NB4 (cell line): ENCODE results near the gene SYTL4.
A peak's percentile ranks its signal among the peaks of the same experiment; 100 is the strongest.

Experiments used
- DNase-seq: peaks from one replicate; pipeline ENCODE4 v3.0.0; 2010; ENCODE audit warnings: low read depth
- H3K4me3 ChIP-seq: one replicate; pipeline ENCODE4 v1.5.1; 2011; ENCODE audit warnings: mild to moderate bottlenecking, low read depth, low read length, moderate library complexity
- MYC ChIP-seq: IDR thresholded peaks from 2 replicates; pipeline ENCODE4 v1.6.1; 2011; ENCODE audit warnings: low read depth, low read length
- POLR2A ChIP-seq: IDR thresholded peaks from 2 replicates; pipeline ENCODE4 v1.6.1; 2011; ENCODE audit warnings: mild to moderate bottlenecking; ENCODE audit not compliant: insufficient read length; ENCODE audit errors: extremely low read depth
- TF ChIP-seq, protein P1 (sequence below): IDR thresholded peaks from one replicate; pipeline ENCODE4 v1.5.1; 2012; ENCODE audit warnings: low read depth, low read length
- TF ChIP-seq, protein P2 (sequence below): IDR thresholded peaks from 2 replicates; pipeline ENCODE4 v1.6.1; 2011; ENCODE audit warnings: low read depth, low read length

SYTL4 gene

DNA sequence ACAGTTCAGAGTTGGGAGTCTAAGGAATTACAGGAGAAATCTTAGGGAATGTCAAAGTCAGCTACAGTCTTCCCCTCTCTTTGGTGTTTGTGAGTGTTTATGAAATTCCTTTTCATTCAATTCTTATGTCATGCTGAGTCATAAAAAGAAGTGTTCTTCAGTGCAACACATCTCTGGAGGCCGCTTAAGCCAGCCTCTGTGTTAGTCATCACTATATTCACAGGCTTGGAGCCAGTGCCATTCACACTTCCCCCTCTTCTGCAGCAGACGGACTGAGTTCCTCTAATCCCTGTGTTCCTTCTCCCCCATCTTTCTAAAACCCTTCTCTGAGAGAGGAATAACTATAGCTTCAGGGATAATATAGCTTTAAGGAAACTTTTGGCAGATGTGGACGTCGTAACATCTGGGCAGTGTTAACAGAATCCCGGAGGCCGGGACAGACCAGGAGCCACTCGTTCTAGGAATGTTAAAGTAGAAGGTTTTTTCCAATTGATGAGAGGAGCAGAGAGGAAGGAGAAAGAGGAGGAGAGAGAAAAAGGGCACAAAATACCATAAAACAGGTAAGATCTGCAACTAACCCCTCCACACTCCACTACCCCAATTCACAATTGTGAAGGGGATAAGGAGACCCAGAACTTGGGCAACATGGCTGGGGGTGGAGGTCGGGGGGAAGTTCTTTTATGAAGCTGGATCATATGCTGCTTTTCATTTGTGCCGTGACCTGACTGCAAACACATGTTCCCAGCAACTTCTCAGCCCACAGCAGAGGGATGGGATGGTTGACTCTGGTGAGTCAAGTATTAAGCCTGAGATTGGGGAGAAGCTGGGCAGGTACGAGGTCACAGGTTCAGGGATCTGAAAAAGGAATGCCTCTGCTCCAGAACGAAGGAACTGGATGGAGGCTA is 87.7 kb downstream of the SYTL4 start, which contains the start of gene SRPX2:
TSS of gene SRPX2 (plus strand) at position 244 of the 905 bp plus-strand sequence. CDS start 2,124 bp downstream, outside the sequence.
- TF ChIP-seq, protein P1, sequence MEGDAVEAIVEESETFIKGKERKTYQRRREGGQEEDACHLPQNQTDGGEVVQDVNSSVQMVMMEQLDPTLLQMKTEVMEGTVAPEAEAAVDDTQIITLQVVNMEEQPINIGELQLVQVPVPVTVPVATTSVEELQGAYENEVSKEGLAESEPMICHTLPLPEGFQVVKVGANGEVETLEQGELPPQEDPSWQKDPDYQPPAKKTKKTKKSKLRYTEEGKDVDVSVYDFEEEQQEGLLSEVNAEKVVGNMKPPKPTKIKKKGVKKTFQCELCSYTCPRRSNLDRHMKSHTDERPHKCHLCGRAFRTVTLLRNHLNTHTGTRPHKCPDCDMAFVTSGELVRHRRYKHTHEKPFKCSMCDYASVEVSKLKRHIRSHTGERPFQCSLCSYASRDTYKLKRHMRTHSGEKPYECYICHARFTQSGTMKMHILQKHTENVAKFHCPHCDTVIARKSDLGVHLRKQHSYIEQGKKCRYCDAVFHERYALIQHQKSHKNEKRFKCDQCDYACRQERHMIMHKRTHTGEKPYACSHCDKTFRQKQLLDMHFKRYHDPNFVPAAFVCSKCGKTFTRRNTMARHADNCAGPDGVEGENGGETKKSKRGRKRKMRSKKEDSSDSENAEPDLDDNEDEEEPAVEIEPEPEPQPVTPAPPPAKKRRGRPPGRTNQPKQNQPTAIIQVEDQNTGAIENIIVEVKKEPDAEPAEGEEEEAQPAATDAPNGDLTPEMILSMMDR = no peak
- TF ChIP-seq, protein P2, sequence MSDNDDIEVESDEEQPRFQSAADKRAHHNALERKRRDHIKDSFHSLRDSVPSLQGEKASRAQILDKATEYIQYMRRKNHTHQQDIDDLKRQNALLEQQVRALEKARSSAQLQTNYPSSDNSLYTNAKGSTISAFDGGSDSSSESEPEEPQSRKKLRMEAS = no peak
- H3K4me3 ChIP-seq = no peak within 1 kb of the TSS
- DNase-seq = peak; percentile 52

DNA sequence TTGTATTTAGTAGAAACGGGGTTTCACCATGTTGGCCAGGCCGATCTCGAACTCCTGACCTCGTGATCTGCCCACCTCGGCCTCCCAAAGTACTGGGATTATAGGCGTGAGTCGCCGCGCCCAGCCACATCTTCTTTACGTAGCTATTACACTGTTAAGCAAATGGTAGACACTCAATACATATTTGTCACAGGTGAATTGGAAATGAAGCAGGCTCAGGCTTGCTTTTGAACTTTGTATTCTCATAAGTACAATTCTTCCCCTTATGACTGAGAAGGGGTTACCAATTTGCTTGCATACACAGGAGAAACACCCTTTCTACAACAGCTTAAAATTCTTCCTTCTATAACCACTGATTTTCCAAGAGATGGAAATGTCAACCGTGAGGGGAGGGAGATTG is 88.7 kb downstream of the SYTL4 start:
- TF ChIP-seq, protein P1 = no peak
- TF ChIP-seq, protein P2 = no peak
- TF ChIP-seq MYC (no peak), POLR2A (no peak)
- no peak overlapping the region for H3K4me3 ChIP-seq
- no peak for DNase-seq

DNA sequence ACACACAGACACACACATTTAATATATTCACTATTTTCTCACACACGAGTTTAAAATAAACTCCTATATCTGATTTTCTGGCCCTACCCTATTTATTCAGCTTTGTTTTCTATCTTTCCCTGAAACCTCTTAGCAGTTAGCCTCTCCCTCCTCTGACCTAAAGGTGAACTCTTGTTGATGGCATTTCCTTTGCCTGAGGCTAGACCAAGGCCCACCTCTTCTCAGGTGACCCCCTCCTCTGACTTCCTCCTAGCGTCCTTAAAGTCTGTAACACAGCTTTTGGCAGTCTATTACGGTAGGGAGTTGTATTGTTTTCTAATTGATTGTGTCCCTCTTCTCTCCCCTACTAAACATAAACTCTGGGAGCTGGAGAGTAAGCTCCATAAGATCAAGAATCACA is 89.6 kb downstream of the SYTL4 start:
- TF ChIP-seq POLR2A = no peak
- TF ChIP-seq, protein P2 = no peak
- TF ChIP-seq, protein P1 = no peak
- no peak for TF ChIP-seq MYC
- no peak for DNase-seq
- no peak overlapping the region for H3K4me3 ChIP-seq

DNA sequence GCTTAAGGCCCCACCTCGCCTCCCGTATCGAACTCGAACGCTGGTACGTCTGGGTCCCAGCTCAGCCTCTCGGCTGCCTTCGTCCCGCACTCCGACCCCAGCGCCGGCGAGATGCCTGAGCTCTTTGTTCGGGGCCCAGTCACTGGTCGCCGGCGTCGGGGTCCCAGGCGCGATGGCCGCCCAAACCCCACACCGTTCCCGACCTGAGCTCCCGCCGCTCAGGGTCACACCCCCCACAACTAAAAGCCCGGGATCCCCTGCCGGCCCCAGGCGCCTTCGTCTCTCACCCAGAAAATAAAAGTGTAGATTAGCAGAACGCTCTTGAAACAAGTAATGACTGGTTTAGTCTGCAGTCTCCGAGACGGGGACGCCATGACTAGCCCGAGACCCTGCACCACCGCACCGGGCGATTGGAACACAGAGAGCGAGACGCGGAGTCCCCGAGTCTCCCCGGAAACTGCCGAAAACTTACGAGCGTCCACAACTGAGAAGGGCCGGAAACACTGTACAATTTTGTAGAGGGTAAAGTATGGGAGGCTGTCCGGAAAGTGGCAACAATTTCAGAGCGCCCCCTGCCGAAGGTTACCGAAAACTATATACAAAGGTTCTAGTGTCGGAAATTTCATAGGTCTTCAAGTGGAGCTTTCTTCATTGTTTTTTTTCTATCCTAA is 95.5 kb downstream of the SYTL4 start, which contains the start of gene TSPAN6:
TSS of gene TSPAN6 (minus strand) at position 486 of the 671 bp plus-strand sequence. CDS start at position 374, 112 bp downstream.
- peak; percentile 1 for DNase-seq
- TF ChIP-seq MYC (no peak), POLR2A (no peak)
- TF ChIP-seq, protein P1 = peak; percentile 22
- H3K4me3 ChIP-seq = no peak within 1 kb of the TSS

DNA sequence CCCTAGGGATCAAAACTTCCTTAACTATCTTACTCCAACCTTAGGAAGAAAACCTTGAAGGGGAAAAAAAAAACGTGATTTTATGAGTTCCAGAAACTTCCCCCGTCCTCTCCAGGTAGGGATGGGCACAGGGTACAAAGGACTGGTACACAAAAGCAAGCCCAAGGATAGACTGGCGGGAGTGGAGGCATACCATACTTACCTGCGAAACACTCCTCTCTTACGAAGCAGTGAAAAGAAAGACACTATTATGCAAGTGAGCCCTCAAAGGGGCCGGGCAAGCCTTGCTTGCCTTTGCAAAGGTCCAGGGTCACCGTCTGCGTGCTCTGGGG is 96.0 kb downstream of the SYTL4 start:
- no peak for TF ChIP-seq MYC
- no peak for TF ChIP-seq POLR2A
- TF ChIP-seq, protein P1 = no peak
- TF ChIP-seq, protein P2 = no peak
- DNase-seq = no peak
- H3K4me3 ChIP-seq = no peak overlapping the region
